T follicular helper cell (primary cell): ENCODE data around the gene NCKAP5.

Experiments
- DNase-seq: peaks from one replicate; pipeline ENCODE4 v3.0.0-alpha.2; 2020; ENCODE audit warnings: low read depth

NCKAP5 gene

DNA sequence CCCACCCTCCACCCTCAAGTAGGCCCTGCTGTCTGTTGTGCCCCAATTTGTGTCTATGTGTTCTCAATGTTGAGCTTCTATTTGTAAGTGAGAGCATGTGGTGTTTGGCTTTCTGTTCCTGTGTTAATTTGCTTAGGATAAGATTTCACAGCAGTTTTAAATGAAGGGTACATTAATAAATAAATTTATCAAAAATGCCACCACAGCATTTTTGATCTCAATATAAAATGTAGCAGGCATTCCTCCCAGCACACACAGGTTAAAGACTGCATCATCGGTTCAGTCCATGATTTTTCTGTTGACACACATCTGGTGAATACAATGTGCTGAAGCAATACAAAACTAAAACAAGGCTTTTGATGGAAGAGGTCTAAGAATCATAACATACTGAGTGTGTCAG is 486.2 kb downstream of the NCKAP5 start:
- DNase-seq, result no peak

GRCh38 chr2:133080822-133081221 is 487.4 kb downstream of the NCKAP5 start:
- DNase-seq, result no peak

DNA sequence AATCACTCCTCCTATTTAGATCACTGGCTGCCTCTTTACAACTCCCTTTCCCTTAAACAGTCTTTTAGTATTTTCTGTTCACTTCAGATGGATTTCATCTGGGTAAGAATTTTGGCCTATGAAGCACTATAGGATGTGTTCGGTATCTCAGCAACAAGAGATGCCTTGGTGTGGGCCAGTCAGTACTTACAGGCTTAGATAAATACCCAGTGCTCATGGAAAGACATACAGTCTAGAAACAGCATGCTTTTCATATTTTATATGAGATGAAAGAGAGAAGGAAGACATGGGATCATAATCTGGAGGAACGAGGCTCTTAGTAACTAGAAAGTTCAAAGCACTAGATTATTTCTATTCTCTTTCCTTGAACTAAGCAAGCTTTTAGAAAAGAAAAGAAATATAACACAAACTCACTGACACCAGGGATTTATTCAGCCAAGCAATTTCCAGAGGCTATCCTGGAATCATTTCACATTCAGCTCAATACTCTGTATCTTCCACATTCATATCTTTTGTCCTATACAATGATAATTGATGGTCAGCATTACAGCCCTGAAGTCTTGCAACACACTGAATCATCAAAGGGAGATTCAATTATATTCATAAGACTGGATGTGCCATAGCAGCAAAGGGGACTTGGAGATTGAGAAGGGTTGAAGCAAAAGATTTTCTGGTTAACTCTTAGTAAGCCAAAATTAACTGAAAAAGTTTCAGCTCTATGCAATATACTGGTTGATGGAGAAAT is 489.4 kb downstream of the NCKAP5 start:
- DNase-seq, result no peak

DNA sequence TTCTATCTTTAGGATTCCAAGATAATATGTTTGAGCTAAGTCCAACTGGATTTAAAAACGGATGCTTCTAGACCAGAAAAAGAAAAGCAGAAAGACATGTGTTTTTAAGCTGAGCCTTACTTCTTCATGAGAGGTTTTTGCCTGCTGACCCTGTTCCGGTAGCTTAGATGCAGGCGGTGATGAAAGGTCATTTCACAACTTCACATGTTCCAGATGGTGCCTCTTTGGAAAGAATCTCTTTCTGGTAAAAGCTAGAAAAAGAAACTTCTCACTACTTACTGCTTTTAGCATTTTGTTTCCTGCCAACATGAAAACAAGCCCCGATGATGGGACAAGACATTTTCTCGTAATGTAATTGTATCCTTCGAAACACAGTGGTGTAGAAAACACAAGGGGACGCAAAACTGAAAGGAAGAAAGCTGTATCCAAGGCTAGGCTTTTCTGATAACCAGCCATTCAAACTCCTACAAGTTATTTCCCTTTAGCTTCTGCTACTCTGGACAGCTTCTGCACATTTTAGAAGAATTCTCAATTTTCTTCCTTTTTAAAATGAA is 490.9 kb downstream of the NCKAP5 start:
- no peak for DNase-seq

DNA sequence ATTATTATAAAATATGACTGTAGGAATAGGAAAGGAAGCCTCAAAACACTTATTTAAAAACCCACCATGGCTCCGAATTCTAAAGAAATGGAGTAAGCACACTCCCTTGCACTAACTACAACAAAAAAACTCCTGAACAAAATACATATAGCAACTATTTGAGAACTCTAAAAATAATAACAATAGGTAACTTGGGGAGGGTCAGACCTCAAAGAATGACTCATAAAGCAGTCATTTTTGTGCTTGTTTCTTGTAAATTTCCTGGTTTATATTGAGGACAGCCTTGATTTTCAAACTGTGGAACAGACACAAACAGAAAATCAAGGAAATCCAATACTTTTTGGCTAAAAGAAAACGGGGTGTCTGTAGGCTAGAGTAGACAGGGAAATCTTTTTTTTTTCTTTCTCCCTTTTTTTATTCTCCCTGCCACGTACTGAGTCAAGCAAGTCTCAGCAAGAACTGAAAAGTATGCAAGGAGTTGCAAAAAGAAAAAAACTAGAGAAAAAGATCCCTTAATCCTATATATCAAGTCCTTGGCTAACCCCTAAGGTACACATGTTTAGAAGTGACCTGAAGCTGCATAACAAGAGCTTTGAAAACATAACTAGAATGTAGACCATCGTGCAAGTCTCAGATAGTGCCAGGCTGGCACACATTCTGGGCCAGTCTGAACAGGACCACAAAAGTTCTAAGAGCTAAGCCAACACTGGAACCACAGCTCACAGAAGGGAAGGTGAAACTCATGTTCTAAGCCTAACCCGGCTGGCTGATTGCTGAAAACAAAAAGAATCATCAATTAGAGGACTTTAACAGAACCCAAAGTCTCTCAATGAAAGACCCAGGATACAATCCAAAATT is 495.2 kb downstream of the NCKAP5 start:
- no peak for DNase-seq

DNA sequence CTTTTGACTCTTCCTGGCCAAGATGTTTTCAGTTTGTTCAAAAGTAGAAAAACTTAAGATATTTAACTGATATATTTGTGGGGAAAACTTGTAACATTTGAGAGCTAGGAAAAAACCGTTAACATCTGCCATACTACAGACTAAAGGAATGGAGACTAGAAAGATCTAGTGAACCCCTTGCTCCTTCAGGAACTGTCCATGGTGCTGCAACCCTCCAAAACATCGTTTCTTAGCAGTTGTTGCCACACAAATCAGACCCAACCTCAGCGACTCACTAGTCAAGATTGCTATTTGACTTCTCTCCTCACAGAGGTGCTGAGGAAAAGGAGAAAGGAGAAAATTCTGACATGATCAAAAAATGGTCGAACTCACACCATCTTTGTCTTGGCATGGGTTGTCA is 504.5 kb downstream of the NCKAP5 start:
- no peak for DNase-seq

GRCh38 chr2:133062931-133063665 is 505.2 kb downstream of the NCKAP5 start:
- DNase-seq, result no peak

- no peak for DNase-seq
Observed at GRCh38 chr2:133061874-133062593, 506.2 kb downstream of the NCKAP5 start.

DNA sequence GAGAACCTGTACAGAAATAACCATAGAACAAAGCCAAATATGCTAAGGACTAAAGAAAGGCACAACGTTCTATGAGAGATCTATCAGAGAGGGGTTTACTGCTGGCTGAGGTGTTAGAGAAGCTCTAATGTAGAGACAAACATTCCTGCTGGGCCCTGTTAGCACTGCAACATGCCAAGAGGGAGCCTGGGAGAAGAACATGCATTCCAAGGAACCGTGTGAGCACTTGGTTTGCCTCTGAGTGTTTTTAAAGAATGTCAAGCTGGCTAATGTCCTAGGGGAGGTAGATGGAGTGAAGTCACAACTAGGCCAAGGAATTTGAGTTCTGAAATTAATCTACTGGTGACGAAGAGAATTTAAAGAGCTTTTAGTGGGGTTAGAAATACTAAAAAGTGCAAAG is 514.0 kb downstream of the NCKAP5 start:
- no peak for DNase-seq

DNA sequence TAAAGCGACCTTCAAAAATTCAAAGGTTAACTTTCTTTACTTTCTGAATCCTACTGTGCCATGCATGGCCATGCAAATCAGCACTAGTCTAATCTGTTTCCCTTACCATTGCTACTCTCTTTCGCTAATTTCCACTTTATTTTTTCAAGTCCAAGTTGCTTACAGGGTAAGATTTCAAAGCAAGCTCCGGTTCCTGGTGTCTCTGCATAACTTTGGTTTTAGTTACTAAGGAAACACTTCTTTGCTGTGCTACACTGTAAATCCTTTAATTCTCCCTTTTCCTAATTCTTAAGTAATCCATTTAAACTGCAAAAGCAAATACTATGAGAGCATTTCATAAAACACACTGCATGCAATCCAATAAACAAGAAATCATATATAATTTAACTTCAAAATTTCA is 514.7 kb downstream of the NCKAP5 start:
- no peak for DNase-seq

DNA sequence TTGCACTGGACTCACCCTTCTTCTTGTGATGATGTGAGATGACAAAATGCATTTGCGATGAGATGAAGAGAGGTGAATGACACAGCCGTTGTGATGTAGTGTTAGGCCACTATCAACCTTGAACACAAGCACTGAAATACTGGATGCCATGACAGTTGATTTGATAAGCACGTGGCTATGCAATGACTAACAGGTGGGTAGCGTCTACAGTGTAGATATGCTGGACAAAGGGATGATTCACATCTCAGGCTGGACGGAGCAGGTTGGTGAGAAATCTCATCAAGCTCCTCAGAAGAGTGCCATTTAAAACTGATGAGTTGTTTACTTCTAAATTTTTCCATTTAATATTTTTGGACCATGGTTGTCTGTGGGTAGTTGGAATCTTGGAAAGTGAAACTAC is 522.5 kb downstream of the NCKAP5 start:
- DNase-seq, result no peak

- DNase-seq, result no peak
Observed at GRCh38 chr2:133044556-133044955, 523.7 kb downstream of the NCKAP5 start.

- no peak for DNase-seq
Observed at GRCh38 chr2:133040170-133040569, 528.1 kb downstream of the NCKAP5 start.

GRCh38 chr2:133039531-133039930 is 528.7 kb downstream of the NCKAP5 start:
- no peak for DNase-seq

- DNase-seq, result no peak
Observed at GRCh38 chr2:133026536-133027177, 541.6 kb downstream of the NCKAP5 start.

DNA sequence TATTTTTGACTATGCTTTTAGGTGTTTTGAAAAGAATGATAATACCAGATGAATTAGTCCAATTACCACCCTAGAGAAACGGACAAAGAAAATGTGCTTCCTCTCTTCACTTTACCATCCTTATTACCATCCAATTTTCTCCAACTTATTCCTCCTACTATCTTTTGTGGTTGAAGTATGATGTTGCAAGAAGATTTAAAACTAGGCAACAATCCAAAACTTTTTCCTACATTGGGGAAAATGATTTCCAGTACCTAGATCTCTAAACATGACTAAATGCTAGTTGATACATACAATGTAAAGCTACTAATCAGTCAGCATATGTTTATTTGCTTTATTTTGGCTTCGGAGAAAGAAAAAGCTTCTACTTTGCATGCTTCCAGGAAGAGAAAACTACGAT is 543.3 kb downstream of the NCKAP5 start:
- no peak for DNase-seq

GRCh38 chr2:133012847-133013734 is 555.2 kb downstream of the NCKAP5 start:
- no peak for DNase-seq

- DNase-seq, result no peak
Observed at GRCh38 chr2:133004623-133005022, 563.6 kb downstream of the NCKAP5 start.

DNA sequence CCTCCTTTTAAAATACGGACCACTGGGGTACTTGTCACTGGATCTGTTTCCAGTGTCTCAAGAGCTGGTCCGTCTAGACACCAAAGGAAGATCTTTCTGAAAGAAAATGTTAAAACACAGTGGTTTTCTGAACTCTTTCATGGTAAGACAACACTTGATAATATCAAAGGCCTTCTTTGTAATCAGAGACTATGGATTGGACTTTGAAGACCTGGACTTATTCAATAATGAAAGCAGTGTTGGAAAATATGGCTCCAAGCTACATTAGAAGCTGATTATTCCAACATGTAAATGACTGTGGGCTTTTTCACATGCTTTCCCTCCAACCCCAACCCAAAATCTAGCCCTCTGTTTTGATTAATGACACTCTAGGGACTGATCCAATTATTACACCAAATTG is 568.8 kb downstream of the NCKAP5 start:
- DNase-seq, result no peak

DNA sequence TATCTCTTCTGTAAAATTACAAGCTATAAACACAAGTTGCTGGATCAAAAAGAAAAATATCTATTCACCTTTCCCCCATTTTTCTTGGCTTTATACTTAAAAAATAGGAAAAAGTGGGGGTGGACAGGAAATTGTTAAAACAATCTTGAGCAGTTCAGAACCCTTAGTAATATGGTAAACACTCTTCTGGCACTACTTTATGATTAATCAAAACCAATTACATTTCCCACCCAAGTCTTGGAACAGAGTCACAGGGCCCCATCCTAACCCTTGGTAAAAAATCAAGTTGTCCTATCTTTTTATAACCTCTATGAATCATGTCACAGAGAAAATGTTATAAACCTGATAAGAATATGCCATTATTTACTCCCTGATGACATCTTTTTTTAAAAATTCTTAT is 570.0 kb downstream of the NCKAP5 start:
- no peak for DNase-seq
